ENCODE measurements around the gene GSC. TPM values are rescaled to one million over a fixed set of nuclear protein-coding genes. Genes with fewer than 3 reads are reported as not detected.

GSC gene
- total and polyA plus RNA-seq, 2 donors (not counting 3 experiments of a cell fraction or from before 2014, with no cell fraction given): not detected

- Histone ChIP-seq H3K36me3 (ENCODE audit: control insufficient read depth in 2 of 2, extremely low read depth in 1 of 2, insufficient read depth in 2 of 2, low read length in 2 of 2) (no peaks in the 10 kb centered on the region), H3K9me1 (replicated peaks; ENCODE audit: control insufficient read depth, extremely low read depth, insufficient read depth, low read length) (no peaks in the 10 kb centered on the region), H3K27ac (ENCODE audit: insufficient read depth, low read depth, low read length) (no peak overlapping the region), H3K4me3 (replicated peaks in 1 of 3; ENCODE audit: insufficient read depth in 1 of 3, low read depth in 1 of 3, low read length in 3 of 3) (peak overlapping the region in 1 of 3 experiments; percentile 25), H3K27me3 (ENCODE audit: control insufficient read depth in 2 of 2, insufficient read depth in 2 of 2, low read length in 2 of 2) (peaks cover 48 to 61% of the 10 kb centered on the region in 2 experiments), H3K79me2 (ENCODE audit: control insufficient read depth, insufficient read depth, low read length) (no peaks in the 10 kb centered on the region), H3K4me2 (ENCODE audit: insufficient read depth, low read length) (peak overlapping the region; percentile 54), H3K9ac (replicated peaks; ENCODE audit: extremely low read depth, insufficient read depth, low read length) (no peak overlapping the region), H2AFZ (ENCODE audit: low read depth, low read length) (no peak overlapping the region), H3K4me1 (ENCODE audit: control insufficient read depth, extremely low read depth, insufficient read depth, low read length) (peaks cover 6% of the 10 kb centered on the region), H4K20me1 (replicated peaks; ENCODE audit: control insufficient read depth, extremely low read depth, insufficient read depth, low read length) (no peaks in the 10 kb centered on the region), H3K9me3 (replicated peaks; ENCODE audit: control insufficient read depth, insufficient read depth, low read length) (no peaks in the 10 kb centered on the region)
- CTCF ChIA-PET: interaction anchor here (0.7 to 1.8 kb wide), 4 partner anchors 8 to 26 kb away, joined by 3 to 4 read pairs (median 3); no protein-coding TSS in a partner anchor
- TF ChIP-seq CTCF (IDR thresholded peaks at IDR 0.05; ENCODE audit: extremely low read depth in 1 of 2, insufficient read depth in 1 of 2, low read depth in 1 of 2, low read length in 2 of 2) (no peak), GATA2 (IDR thresholded peaks at IDR 0.05; ENCODE audit: insufficient read depth, insufficient read length, low read depth, low read length) (no peak), FOS (IDR thresholded peaks at IDR 0.05; ENCODE audit: borderline replicate concordance, insufficient read depth, low read length) (no peak), MAX (IDR thresholded peaks at IDR 0.05; ENCODE audit: insufficient read depth, insufficient read length) (no peak), POLR2A (IDR thresholded peaks at IDR 0.05; ENCODE audit: low read depth, low read length) (no peak), POLR2AphosphoS5 (IDR thresholded peaks at IDR 0.05; ENCODE audit: insufficient read depth, low read depth, low read length) (no peak), JUN (IDR thresholded peaks at IDR 0.05; ENCODE audit: borderline replicate concordance, insufficient read depth, insufficient read length, low read depth) (no peak), EZH2 (IDR thresholded peaks at IDR 0.05; ENCODE audit: borderline replicate concordance, low read depth, low read length, severe bottlenecking) (no peak), MYC (IDR thresholded peaks at IDR 0.05; ENCODE audit: low read depth, low read length) (no peak)
- dilution Hi-C loops (cut with MboI; ENCODE audit: extremely low pct_ligation_motif_present, low sequenced_read_pairs): no loop called here
- POLR2A ChIA-PET: no interaction called here
- FAIRE-seq: peak; percentile 37
- BruUV-seq (replicated peaks): no TSS peak
- intact Hi-C loops (cut with micrococcal nuclease): loop anchor here (10.0 kb wide), 1 partner anchor 650 kb away; no protein-coding TSS in a partner anchor
- DNase-seq (ENCODE audit: low read depth, low spot score): peak; percentile 24
Measured at GRCh38 chr14:94775091-94775870, 5.4 kb upstream of the GSC start.

Measured in endothelial cell of umbilical vein (primary cell).